PC-3 (cell line): Measurements from ENCODE around the gene AP4S1. TPM values are rescaled to one million over a fixed set of nuclear protein-coding genes. Genes with fewer than 3 reads are reported as not detected.
"Not testable (repeated sequence)": the region's sequence is repeated elsewhere in the genome, so short reads cannot be mapped to it uniquely, and the experiment has no call there.

Experiments
- ATAC-seq: fragments of 200-7000 bp; cut with Tn5 transposase; 2 replicates; pipeline ENCODE4 v1.9.1; 2020; ENCODE audit warnings: mild to moderate bottlenecking, moderate library complexity
- BruUV-seq: library from RNA; stranded (reverse); fragments of 400-500 nt; replicated peaks from 2 replicates; lab custom pipeline; 2021; lab: Mats Ljungman, UMichigan
- CTCF ChIA-PET: fragments of 300-600 bp; sonication (Branson Sonifier 250); formaldehyde crosslinking; loops from one replicate; lab custom pipeline; 2022; ENCODE audit warnings: antibody characterized with exemption; lab: Charles Lee
- POLR2A ChIA-PET: fragments of 300-600 bp; sonication (Branson Sonifier 250); formaldehyde crosslinking; loops from one replicate; lab custom pipeline; 2022; ENCODE audit warnings: antibody characterized with exemption; ENCODE audit not compliant: unreplicated experiment; lab: Charles Lee
- DNase-seq: peaks from one replicate; pipeline ENCODE4 v3.0.0-alpha.2; 2015
- H2AFZ ChIP-seq: fragments of 300-600 bp; sonication (generic); 2 replicates; pipeline ENCODE4 v1.6.0; 2016; ENCODE audit warnings: antibody characterized with exemption, low read length
- H3F3A ChIP-seq: fragments of 300-600 bp; sonication (generic); one replicate; pipeline ENCODE4 v1.6.0; 2017; ENCODE audit warnings: antibody characterized with exemption, low read length, control low read depth, mild to moderate bottlenecking; ENCODE audit not compliant: unreplicated experiment
- H3K27ac ChIP-seq: fragments of 300-600 bp; sonication (generic); 2 replicates; pipeline ENCODE4 v1.5.1; 2016; ENCODE audit warnings: mild to moderate bottlenecking, low read length
- H3K27me3 ChIP-seq: fragments of 300-600 bp; sonication (generic); 2 replicates; pipeline ENCODE4 v1.6.1; 2016; ENCODE audit warnings: low read length, mixed read lengths
- H3K36me3 ChIP-seq: fragments of 300-600 bp; sonication (generic); 2 replicates; pipeline ENCODE4 v1.6.1; 2016; ENCODE audit warnings: low read depth, mixed run types, low read length, mixed read lengths
- H3K4me1 ChIP-seq: fragments of 300-600 bp; sonication (generic); 2 replicates; pipeline ENCODE4 v1.5.1; 2016; ENCODE audit warnings: low read length; ENCODE audit not compliant: insufficient read depth
- H3K4me2 ChIP-seq: fragments of 300-600 bp; sonication (generic); 2 replicates; pipeline ENCODE4 v1.6.0; 2016; ENCODE audit warnings: low read length
- H3K4me3 ChIP-seq: fragments of 300-600 bp; sonication (generic); 2 replicates; pipeline ENCODE4 v1.5.1; 2016; ENCODE audit warnings: mild to moderate bottlenecking, low read length, mixed read lengths
- H3K79me2 ChIP-seq: fragments of 300-600 bp; sonication (generic); 2 replicates; pipeline ENCODE4 v1.6.1; 2017; ENCODE audit warnings: low read length, mixed read lengths
- H3K9ac ChIP-seq: fragments of 300-600 bp; sonication (generic); 2 replicates; pipeline ENCODE4 v1.6.0; 2016; ENCODE audit warnings: mild to moderate bottlenecking, low read length
- H3K9me2 ChIP-seq: fragments of 300-600 bp; sonication (generic); replicated peaks from 2 replicates; pipeline ENCODE4 v1.6.1; 2016; ENCODE audit warnings: mixed run types, low read length, mixed read lengths
- H3K9me3 ChIP-seq: fragments of 300-600 bp; sonication (generic); 2 replicates; pipeline ENCODE4 v1.6.1; 2016; ENCODE audit warnings: low read length, mixed read lengths
- H4K20me1 ChIP-seq: fragments of 300-600 bp; sonication (generic); 2 replicates; pipeline ENCODE4 v1.6.1; 2016; ENCODE audit warnings: low read length, mixed read lengths
- CTCF ChIP-seq: fragments of 300-600 bp; sonication (generic); conservative IDR thresholded peaks from 2 replicates; pipeline ENCODE4 v1.5.1; 2017; ENCODE audit warnings: antibody characterized with exemption, low read depth, mild to moderate bottlenecking, low read length
- EZH2 ChIP-seq: fragments of 300-600 bp; sonication (generic); IDR thresholded peaks from one replicate; pipeline ENCODE4 v1.6.1; 2017; ENCODE audit warnings: antibody characterized with exemption, mild to moderate bottlenecking, low read length; ENCODE audit not compliant: unreplicated experiment
- EZH2phosphoT487 ChIP-seq: fragments of 300-600 bp; sonication (generic); IDR thresholded peaks from 2 replicates; pipeline ENCODE4 v1.6.1; 2018; ENCODE audit warnings: mild to moderate bottlenecking, antibody characterized with exemption, low read length, borderline replicate concordance
- intact Hi-C: fragments of 100-400 bp; cut with micrococcal nuclease; formaldehyde crosslinking; loops from 2 replicates; pipeline ENCODE4 v1.9.0; 2023
- total RNA-seq: library from RNA; depleted of rRNA; stranded (reverse); fragments of >200 nt; gene quantifications from 2 replicates; pipeline ENCODE4 v1.2.3, GENCODE V29; 2014

AP4S1 gene
- total RNA-seq, 1 experiment from 2014 or later: 3.2 TPM

GRCh38 chr14:31051023-31051422, 25.6 kb downstream of the AP4S1 start:
- ATAC-seq (no peak), DNase-seq (no peak)
- ChIA-PET POLR2A (no interaction called here), CTCF (no interaction called here)
- Histone ChIP-seq H4K20me1 (no peaks in the 10 kb centered on the region), H3K4me1 (no peaks in the 10 kb centered on the region), H3K4me2 (no peak overlapping the region), H3K27ac (no peak overlapping the region), H3F3A (no peaks in the 10 kb centered on the region), H3K9me2 (no peaks in the 10 kb centered on the region), H3K9me3 (no peaks in the 10 kb centered on the region), H2AFZ (no peak overlapping the region), H3K4me3 (no peak overlapping the region), H3K27me3 (no peaks in the 10 kb centered on the region), H3K79me2 (no peaks in the 10 kb centered on the region), H3K9ac (no peak overlapping the region), H3K36me3 (no peaks in the 10 kb centered on the region)
- no TSS peak for BruUV-seq
- TF ChIP-seq EZH2phosphoT487: no peak
- TF ChIP-seq CTCF: no peak
- TF ChIP-seq EZH2: no peak
- intact Hi-C loops: no loop called here

GRCh38 chr14:31051511-31051910, 26.1 kb downstream of the AP4S1 start:
- POLR2A ChIA-PET: no interaction called here
- H3K4me1 ChIP-seq: no peaks in the 10 kb centered on the region
- no peaks in the 10 kb centered on the region for H3K79me2 ChIP-seq
- H3K27ac ChIP-seq: no peak overlapping the region
- no peaks in the 10 kb centered on the region for H3K9me2 ChIP-seq
- no peak for DNase-seq
- no peak for TF ChIP-seq EZH2phosphoT487
- TF ChIP-seq EZH2: no peak
- TF ChIP-seq CTCF: no peak
- no peak overlapping the region for H2AFZ ChIP-seq
- ATAC-seq: no peak
- H3K9me3 ChIP-seq: no peaks in the 10 kb centered on the region
- H3K27me3 ChIP-seq: no peaks in the 10 kb centered on the region
- CTCF ChIA-PET: no interaction called here
- BruUV-seq: no TSS peak
- H3K9ac ChIP-seq: no peak overlapping the region
- no peak overlapping the region for H3K4me3 ChIP-seq
- no peaks in the 10 kb centered on the region for H4K20me1 ChIP-seq
- H3K36me3 ChIP-seq: no peaks in the 10 kb centered on the region
- H3F3A ChIP-seq: no peaks in the 10 kb centered on the region
- intact Hi-C loops: no loop called here
- no peak overlapping the region for H3K4me2 ChIP-seq

- CTCF ChIA-PET, H3K9me2 ChIP-seq, H2AFZ ChIP-seq, H3K9me3 ChIP-seq, ATAC-seq, H3K27ac ChIP-seq, H3K4me3 ChIP-seq, POLR2A ChIA-PET, BruUV-seq, H3K27me3 ChIP-seq, H3F3A ChIP-seq, H3K9ac ChIP-seq, DNase-seq, H3K4me1 ChIP-seq, H3K36me3 ChIP-seq, H3K4me2 ChIP-seq, intact Hi-C loops, H3K79me2 ChIP-seq, H4K20me1 ChIP-seq: not testable (repeated sequence)
These were observed 27.6 kb downstream of the AP4S1 start for GRCh38 chr14:31052905-31053586.
